Activated T-cell treated with anti-CD3 and anti-CD28 coated beads for 48 hours (primary cell): Measurements from ENCODE around the gene CBR3.
"Not testable (repeated sequence)": the region's sequence is repeated elsewhere in the genome, so short reads cannot be mapped to it uniquely, and the experiment has no call there.

Experiments used
- DNase-seq: peaks from one replicate; pipeline ENCODE4 v3.0.0-alpha.2; 2020; ENCODE audit warnings: low read depth

CBR3 gene

DNA sequence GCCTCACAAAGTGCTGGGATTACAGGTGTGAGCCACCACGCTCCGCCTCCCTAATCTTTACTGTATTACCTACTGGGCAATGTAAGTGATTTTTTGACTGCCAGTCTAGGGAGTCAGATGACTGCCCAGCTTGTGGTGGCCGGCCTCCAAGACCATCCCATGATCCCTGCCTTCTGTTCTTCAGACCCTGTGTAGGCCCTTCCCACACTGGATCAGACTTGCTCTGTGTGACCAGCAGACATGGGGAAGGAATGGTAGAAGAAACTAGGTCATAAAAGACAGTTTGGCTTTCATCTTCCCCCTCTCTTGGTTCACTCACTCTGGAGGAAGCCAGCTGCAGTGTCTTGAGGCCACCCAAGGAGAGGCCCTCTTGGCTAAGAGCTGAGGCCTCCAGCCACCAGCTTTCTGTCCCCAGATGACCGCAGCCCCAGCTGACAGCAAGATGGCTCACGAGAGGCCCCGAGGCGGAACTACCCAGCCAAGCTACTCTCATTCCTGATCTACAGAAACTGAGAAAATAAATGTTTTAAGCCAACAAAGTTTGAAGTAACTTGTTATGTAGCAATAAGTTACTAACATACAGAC is 14.5 kb upstream of the CBR3 start:
- no peak for DNase-seq

GRCh38 chr21:36122977-36123376 is 11.9 kb upstream of the CBR3 start:
- no peak for DNase-seq

GRCh38 chr21:36124395-36124794 is 10.5 kb upstream of the CBR3 start:
- DNase-seq, result no peak

DNA sequence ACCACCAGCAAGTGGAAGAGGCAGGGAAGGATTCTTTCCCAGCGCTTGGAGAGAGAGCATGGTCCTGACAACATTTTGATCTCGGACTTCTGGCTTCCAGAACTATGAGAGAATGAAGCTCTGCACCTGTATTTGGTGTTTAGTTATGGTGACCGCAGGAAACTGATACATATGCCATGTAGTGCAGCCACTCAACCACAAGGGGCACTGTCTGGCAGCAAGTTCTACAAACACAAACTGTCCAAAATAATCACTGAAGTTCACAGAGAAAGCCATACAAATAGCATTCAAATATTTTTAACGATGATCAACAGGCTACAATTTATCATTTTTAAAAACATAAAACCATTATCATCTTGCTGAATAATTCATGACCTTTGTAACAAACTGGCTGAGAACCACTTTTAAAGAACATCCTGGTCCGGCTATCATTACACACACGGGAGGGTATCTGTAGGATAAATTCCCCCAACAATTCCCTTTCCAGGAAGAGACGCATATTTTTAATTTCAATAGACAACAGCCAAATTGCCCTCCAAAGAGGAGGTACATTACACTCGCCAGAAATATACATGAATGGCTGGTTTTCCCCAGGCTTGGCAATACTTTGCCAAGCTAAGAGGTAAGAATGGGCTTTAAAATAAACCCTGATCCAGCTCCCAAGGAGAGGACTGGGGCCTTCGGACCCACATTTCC is 9.2 kb upstream of the CBR3 start:
- DNase-seq, result peak; percentile 43

GRCh38 chr21:36126208-36126565 is 8.7 kb upstream of the CBR3 start:
- no peak for DNase-seq

DNA sequence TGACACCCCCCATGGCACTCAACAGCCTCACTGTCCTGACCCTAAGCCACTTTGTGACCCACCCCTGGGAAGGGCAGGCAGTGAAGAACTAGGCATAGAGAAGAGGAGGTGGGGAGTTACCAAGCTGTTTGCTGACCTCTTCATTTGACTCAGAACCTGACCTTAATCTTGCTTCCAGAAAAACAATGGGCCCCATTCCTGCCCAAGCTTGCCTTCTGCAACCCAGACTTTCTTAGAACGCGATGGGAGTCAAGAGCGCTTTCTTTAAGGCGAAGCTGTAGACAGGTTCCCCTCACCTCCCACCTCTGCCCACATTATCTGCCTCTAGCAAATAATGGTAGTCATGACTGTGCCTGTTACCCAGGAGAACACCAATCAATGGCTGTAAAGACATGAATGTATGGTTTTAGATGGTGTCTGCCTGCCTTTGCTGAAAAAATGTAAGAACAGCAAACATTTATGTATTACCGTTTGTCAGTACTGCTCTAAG is 8.2 kb upstream of the CBR3 start:
- DNase-seq, result no peak

GRCh38 chr21:36127250-36127904 is 7.5 kb upstream of the CBR3 start:
- no peak for DNase-seq

- no peak for DNase-seq
Observed at GRCh38 chr21:36127977-36128376, 6.9 kb upstream of the CBR3 start.

DNA sequence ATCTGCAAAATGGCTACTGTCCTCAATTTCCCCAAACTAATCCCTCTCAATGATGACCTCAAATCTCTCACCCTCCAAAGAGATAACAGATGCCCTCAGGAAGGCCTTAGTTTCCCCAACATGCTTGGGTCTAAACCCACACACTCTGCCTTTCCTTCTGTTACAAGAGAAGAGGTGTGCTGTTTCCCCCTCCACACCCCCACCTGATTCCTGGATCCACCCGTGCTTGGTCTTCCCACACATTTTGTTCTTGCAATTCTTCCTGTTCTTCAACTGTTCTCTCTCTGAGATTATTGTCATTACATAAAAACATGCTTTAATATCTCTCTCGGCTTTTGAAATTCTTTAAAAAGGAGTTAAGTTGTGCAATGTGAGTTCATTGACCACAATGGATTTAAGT is 5.7 kb upstream of the CBR3 start:
- DNase-seq, result no peak

GRCh38 chr21:36130414-36130762 is 4.5 kb upstream of the CBR3 start:
- not testable (repeated sequence) for DNase-seq

DNA sequence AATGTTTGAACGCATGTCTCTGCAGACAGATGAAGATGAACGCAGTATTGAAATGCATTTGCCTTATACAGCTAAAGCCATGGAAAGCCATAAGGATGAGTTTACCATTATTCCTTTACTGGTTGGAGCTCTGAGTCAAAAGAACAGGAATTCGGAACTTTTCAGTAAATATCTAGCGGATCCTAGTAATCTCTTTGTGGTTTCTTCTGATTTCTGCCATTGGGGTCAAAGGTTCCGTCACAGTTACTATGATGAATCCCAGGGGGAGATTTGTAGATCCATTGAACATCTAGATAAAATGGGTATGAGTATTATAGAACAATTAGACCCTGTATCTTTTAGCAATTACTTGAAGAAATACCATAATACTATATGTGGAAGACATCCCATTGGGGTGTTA is 4.0 kb upstream of the CBR3 start:
- not testable (repeated sequence) for DNase-seq

DNA sequence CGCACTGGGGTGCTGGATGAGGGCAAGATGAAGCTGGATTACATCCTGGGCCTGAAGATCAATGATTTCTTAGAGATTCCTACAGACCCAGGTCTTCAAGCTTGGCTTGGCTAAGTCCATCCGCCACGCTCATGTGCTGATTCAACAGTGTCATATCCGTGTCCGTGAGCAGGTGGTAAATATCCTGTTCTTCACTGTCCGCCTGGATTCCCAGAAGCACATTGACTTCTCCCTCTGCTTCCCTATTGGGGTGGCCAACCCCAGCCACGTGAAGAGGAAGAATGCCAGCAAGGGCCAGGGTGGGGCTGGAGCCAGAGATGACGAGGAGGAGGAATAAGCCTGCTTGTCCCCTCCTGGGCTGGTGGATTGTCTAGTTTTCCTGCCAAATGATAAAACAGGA is 2.2 kb upstream of the CBR3 start:
- DNase-seq, result no peak

DNA sequence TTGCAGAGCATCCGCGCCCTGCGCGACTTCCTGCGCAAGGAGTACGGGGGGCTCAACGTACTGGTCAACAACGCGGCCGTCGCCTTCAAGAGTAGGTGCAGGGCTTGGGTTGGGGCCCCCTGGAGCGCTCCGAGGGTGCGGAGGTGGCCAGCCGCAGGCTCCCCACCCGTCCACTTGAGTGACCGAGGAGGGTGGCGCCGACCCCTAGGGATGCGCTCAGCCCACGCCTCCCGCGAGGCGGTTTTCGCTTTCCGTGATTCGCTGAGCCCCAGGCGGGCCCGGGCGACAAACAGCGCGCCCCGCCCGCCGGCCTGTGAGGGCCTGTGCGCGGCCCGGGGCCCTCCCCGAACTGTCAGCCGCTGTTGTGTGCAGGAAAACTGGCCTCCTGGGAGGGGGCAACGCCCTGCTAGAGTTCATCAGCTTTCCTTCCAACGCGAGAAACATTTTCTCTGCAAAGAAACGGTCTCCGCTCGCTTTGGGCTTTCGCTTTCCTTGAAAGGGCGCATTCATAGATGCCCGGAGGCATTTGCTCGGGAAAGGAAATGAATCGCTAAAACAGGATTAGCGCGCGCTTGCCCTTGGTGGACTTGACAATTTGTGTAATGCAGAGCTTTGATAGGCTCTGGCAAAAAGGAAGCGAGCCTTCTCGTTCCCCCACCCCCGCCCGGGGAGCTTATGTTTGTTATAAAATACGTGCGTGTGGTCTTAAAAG is 668 bp downstream of the CBR3 start:
- DNase-seq, result peak; percentile 56

DNA sequence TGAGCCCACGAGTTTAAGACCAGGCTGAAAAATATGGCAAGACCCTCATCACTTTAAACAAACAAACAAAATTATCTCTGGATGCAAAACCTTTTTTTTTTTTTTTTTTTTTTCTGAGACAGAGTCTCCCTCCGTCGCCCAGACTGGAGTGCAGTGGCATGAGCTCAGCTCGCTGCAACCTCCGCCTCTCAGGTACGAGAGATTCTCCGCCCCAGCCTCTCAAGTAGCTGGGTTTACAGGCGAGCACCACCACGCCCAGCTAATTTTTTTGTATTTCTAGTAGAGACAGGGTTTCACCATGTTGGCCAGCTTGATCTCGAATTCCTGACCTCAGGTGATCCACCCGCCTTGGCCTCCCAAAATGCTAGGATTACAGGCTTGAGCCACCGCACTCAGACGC is 4.9 kb downstream of the CBR3 start:
- not testable (repeated sequence) for DNase-seq

GRCh38 chr21:36141513-36141925 is 6.6 kb downstream of the CBR3 start:
- DNase-seq, result peak; percentile 70

- not testable (repeated sequence) for DNase-seq
Observed at GRCh38 chr21:36144233-36144632, 9.4 kb downstream of the CBR3 start.

DNA sequence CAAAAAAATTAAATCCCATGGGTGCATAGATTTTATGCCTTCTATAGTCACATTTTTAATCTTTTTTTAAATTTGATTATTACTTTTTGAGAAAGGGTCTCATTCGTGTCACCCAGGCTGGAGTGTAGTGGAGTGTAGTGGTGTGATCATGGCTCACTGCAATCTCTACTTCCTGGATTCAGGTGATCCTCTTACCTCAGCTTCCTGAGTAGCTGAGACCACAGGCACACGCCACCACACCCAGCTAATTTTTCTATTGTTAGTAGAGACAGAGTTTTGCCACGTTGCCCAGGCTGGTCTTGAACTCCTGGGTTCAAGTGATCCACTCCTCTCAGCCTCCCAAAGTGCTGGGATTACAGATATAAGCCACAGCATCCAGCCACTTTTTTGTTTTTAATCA is 10.4 kb downstream of the CBR3 start:
- DNase-seq, result no peak

GRCh38 chr21:36147911-36148310 is 13.0 kb downstream of the CBR3 start:
- DNase-seq, result no peak

- DNase-seq, result no peak
Observed at GRCh38 chr21:36148886-36149285, 14.0 kb downstream of the CBR3 start.

DNA sequence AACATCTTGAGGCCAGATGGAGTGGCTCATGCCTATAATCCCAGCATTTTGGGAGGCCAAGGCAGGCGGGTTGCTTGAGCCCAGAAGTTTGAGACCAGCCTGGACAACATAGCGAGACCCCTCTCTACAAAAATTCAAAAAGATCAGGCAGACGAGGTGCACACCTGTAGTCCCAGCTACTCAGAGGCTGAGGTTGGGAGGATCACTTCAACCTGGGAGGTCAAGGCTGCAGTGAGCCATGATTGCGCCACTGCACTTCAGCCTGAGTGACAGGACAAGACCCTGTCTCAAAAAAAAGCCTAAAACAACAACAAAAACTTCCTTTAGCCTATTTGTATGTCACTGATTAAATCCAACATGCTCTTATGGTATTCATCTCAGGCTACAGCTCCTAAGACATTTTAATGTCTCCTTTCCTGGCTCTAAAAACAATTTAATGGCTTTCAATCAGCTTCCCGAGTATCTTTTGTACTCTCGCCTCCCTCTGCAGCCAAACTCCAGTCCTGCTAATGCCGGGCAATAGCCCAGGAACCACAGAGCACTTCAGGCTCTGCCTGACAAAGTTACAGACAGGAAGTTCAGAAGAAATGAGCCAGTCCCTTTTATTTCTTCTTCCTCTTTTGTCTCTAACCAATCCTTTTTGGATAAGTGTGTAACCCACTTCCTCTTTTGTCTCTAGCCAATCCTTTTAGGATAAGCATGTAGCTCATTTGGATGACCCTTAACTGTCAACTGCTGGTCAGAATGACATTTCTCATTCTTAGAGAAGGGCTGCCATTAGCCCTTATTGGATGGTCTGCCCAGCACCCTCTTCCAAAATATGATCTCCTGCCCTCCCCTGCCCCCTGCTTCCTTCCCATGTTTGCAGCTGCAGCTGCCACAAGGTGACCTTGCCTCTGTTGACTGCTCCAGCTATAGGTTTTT is 15.2 kb downstream of the CBR3 start:
- no peak for DNase-seq

GRCh38 chr21:36155603-36156338 is 20.9 kb downstream of the CBR3 start:
- DNase-seq, result no peak
